NCI-H510A (cell line): ENCODE data around the gene PLXNA1.

ENCODE experiments used
- DNase-seq: peaks from one replicate; lab custom pipeline; 2025; lab: John Stamatoyannopoulos, UW

Gene PLXNA1

DNA sequence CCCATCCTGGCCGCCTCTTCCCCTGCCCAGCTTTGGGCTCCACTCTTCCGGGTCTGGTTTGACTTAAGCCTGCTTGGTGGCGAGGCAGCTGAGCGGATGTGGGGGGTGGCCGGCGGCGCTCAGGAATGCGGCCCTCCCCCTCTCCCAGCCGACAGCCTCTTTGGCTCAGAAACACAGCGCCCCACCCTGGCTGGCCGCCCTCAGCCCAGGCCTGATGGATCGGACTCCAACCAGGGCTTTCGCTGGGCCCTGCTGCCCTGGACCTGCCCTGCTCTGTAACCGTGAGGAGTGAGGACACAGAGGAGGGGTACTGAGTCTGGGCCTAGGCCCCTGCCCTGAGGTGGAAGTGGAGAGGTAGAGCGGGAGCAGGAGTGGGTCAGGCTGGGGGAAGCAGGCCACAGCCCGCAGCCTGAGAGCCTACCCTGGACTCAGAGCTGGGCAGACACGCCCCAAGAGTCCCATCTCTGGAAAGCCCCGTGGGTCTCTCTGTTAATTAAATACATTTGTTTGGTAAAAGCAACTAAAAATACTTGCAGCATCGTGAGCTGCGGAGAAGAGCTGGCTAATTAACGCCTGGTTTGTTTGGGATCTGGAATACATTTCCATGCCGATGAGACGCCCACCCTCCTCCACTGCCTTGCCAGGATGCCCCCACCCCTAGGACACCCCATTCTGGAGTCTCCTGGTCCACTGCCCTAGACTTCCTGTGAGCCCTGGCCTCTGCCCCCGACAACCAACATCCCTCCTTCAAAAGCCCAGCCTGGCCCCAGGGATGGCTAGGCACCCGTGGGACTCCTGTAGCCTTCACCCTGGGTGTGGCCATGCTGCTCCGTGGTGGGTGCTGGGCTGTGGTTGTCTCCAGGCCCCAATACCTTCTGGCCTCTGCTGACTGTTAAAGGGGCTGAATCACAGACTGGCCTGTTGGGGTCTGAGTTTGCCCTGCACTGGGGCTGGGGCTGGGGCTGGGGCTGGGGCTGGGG is 19.6 kb downstream of the PLXNA1 start:
- DNase-seq, result no peak

DNA sequence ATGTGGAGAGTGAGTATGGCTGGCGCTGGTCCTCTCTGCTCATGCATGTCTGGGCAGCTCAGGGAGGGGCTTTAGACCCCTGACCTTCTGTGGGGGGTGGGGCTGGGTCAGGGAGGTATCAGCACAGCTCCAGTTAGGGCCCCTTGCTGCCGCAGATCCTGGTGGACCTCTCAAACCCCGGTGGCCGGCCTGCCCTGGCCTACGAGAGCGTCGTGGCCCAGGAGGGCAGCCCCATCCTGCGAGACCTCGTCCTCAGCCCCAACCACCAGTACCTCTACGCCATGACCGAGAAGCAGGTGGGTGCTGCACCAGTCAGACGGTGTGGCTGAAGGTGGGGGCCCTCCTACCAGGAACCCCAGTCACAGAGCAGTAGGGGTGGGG is 20.2 kb downstream of the PLXNA1 start:
- no peak for DNase-seq

DNA sequence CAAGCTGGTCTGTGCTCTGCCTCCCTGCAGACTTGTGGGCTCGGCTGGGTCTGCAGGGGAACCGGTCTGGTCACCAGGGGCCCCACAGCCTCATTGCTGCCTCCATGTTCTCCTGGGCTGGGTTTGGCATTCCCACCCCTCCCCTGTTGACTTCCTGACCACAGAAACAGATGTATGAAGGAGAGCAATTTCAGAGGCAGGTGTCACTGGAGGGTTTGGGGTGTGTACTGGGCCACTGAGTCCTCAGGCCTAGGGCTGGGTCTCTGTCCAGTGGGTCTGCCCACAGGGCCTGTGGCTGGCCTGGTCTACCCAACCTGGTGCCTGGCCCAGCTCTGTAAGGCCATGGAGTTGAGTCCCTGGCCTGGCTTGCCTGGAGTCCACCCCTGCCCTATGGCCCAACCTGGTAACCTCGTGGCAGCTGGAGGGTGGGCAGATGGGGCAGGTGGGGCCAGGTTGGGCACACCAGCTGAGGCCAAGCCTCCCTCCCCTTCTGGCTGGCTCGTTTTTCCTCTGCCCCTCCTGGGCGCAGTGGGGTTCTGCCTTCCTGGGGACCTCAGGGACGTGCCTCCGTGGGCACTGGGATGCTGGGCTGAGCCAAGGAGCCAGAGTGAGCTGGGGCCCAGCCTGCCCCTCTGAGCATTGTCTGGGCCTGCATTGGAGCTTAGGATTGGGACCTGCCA is 20.8 kb downstream of the PLXNA1 start:
- no peak for DNase-seq

DNA sequence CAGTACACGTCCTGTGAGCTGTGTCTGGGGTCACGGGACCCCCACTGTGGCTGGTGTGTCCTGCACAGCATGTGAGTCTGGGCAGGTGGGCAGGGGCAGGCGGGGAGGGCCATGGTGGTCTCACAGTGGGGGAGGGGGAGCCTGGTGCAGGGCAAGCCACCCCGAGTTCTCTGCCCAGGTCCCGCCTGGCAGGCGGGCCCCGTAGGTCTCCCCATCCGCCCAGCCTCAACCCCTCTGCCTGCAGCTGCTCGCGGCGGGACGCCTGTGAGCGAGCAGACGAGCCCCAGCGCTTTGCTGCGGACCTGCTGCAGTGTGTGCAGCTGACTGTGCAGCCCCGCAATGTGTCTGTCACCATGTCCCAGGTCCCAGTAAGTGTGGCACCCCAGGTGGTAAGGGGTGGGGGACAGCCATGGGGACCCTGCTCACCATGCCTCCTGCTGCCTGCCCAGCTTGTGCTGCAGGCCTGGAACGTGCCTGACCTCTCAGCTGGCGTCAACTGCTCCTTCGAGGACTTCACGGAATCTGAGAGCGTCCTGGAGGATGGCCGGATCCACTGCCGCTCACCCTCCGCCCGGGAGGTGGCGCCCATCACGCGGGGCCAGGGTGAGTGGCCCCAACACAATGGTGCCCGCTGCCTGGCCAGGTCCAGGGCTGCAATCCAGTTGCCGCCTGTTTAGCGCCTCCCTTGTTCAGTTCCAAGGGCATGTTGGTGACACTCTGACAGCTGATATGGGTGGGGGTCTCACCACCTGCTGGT is 21.9 kb downstream of the PLXNA1 start:
- DNase-seq, result no peak

DNA sequence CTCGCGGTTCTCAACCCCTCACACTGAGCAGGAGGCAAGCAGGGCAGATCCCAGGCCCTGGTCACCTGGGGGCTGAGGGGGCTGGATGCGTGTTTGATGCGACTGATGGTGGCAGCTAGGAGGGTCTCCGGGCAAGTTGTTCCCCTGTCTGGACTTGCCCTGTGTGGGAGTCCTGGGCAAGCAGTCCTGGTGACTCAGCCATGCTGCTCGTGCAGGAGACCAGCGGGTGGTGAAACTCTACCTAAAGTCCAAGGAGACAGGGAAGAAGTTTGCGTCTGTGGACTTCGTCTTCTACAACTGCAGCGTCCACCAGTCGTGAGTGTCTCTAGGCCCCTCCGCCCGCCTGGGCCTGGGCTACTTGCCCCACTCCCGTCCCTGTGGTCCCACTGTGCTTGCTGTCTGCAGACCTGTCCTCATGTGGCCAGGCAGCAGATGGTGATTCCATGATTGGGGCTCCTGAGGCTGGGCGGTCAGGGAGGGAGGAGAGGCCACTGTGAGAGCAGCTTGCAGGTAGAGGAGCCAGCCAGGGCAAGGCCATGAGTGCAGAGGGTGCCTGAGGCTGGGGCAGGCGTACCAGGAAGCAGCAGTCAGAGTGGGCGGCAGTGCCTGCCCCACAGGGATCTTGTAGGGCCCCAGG is 23.1 kb downstream of the PLXNA1 start:
- DNase-seq, result no peak

DNA sequence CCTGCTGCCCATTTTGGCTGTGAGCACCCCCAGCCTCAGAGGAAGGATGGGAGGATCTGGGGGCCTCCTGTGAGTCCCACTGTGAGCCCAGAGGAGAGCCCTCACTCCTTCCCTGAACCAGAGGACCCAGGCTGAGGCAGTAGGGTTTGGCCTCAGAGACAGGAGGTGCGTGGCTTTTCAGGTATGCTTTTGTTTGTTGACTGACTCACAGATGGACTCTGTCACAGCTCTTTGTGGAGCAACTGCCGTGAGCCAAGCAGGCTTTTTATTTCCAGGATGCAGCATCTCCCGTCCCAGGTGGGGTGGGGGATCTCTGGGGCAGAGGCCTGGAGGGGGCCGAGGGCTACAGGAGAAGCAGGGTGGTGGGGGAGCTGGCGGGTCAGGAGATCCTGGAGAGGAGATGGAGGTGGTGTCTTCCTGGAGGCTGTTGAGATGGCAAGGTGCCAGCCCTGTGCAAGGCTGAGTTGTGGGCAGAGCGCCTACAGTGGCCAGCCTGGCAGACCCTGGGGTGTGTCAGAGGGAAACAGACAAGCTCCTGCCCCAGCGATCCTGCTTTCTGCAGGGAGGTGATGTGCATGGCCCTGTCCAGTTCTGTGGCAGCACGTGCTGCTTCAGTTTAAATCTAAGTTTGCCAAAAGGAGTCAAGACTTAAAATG is 24.0 kb downstream of the PLXNA1 start:
- DNase-seq, result no peak

DNA sequence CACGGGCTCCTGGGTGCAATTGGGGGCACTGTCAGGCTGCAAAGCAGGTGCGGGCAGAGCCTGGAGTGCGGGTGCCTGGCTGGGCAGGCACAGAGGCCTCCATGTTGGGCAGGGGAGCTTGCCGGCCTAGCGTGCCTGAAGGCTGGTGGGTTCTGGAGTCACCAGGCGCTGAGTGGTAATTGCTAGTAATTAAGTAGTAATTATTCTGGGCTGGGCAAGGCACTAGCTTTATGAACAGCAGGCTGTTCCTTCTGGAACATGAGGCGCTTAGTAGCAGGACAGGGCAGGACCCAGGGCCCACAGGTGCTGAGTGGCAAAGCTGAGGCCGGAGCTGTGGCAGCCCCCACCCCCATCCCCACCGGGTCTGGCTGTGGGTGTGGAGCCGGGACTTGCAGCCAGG is 25.3 kb downstream of the PLXNA1 start:
- no peak for DNase-seq

DNA sequence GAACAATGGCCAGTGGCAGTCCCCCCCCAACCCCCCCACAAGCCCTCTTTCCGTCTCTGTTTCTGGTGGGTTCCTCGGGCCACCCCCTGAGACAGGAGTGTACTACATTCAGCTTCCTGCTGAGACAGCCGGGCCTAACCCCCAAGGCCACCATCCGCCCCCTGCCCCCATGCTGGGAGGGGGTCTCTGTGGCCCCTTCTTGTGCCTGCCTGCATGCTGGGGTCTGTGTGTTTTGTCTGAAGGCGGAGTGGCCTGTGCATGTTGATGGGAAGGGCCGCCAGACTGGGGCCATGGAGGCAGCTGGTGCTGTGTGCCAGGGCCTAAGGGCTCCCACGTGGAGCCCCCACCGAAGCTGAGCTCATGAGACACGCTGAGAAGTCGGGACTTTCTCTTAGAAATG is 26.6 kb downstream of the PLXNA1 start:
- DNase-seq, result no peak

DNA sequence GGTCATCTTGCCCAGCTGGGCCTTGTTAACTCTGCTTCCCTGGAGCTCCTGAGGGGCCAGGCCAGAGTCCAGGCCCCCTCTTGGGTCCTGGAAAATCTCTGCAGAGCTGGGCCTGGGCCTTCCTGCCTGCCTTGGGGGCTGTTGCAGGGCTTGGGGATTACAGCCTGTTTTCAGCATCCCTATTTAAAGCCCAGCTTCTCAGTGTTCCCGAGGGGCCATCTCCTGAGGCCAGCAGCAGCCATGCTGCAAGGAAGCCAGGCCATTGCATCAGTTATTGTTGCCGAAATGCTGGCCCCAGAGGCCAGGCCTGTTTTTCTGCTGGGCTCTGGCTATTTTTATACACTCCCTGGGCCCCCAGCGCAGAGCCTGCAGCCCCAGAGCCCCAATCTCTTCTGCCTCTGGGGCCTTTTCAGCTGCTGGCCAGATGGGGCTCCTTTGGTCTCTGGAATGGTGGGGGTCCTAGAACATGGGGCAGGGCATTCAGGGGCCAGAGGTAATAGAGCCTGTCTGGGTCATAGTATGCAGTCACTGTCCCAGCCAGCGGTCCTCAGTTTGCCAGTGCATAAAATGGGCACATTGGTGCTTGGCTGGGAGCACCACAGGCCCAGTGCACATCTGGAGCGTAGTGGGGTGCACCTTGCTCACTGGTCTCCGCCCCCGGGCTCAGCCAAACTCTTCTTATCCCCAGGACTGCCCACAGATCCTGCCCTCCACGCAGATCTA is 28.5 kb downstream of the PLXNA1 start:
- no peak for DNase-seq

DNA sequence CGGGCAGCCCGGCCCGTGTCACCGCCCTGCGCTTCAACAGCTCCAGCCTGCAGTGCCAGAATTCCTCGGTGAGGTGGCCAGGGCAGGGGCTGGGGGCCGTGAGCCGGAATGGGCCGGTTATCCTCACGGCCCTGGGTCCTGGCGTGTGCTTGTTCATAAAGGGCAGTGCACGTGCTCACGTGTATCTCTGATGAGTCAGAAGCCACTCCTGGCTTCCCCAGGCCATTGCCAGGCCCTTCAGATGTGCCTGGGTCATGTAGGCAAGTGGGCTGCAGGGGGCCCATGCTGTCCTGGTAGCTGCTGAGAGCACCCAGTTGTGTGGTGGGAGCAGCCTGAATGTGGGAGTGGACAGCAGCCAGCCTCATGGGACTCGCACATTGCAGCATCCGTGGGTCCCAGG is 29.2 kb downstream of the PLXNA1 start:
- DNase-seq, result no peak

DNA sequence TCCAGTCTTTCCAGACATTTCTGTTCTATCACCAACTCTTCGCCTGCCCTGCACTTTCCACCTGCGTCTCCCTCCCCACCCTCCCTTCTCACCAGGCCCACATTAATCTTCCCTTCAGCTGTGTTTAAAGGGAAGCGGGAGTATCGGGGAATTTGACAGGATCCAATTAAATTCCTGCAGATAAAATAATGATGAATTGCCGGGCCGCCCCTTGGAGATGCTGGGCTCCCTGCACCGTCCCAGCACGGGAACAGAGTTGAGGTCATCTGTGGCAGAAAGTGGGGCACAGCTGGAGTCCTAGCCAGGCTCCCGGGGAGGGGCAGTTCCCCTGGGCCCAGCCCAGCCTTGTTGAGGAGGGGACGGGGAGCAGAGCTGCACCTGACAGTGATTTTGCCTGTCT is 30.3 kb downstream of the PLXNA1 start:
- DNase-seq, result no peak

DNA sequence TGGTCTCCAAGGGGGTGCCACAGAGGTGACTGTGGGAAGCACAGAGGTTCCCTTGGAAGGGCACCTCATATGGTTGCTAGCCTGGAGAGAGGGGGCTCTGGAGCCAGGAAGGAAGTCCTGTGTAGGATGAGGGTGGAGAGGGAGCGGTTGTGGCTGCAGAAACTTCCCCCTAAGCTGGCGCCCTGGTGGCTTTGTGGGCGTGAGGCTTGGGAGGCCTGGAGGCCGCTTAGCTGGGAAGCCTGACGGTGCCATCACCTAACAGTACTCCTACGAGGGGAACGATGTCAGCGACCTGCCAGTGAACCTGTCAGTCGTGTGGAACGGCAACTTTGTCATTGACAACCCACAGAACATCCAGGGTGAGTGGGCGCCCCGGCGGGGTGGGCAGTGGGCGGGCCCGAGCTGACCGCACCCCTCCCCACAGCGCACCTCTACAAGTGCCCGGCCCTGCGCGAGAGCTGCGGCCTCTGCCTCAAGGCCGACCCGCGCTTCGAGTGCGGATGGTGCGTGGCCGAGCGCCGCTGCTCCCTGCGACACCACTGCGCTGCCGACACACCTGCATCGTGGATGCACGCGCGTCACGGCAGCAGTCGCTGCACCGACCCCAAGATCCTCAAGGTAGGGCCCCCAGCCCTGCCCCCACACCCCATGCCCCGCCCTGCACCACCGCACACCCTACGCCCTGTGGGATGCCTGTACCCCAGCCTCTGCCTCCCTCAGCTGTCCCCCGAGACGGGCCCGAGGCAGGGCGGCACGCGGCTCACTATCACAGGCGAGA is 31.0 kb downstream of the PLXNA1 start:
- no peak for DNase-seq

DNA sequence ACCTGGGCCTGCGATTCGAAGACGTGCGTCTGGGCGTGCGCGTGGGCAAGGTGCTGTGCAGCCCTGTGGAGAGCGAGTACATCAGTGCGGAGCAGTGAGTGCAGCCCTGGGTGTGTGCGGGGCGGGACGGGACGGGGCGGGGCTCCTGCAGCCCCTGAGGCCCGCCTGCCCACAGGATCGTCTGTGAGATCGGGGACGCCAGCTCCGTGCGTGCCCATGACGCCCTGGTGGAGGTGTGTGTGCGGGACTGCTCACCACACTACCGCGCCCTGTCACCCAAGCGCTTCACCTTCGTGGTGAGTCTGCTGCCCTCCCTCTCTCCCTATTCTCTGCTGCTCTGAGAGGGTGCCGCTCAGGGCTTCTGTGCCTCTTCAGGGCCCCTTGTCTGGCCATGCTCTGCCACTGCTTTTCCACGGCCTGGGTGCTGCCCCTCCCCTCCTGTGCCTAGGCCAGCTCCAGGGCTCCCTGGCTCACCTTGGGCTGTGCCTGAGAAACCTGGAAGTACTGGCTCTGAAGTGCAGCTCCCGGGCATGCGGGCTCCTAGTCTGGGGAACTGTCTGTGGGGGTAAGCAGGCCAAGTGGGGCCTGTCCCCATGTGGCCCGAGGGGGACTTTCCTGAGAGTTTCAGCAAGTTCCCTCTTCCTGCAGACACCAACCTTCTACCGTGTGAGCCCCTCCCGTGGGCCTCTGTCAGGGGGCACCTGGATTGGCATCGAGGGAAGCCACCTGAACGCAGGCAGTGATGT is 31.8 kb downstream of the PLXNA1 start:
- no peak for DNase-seq

DNA sequence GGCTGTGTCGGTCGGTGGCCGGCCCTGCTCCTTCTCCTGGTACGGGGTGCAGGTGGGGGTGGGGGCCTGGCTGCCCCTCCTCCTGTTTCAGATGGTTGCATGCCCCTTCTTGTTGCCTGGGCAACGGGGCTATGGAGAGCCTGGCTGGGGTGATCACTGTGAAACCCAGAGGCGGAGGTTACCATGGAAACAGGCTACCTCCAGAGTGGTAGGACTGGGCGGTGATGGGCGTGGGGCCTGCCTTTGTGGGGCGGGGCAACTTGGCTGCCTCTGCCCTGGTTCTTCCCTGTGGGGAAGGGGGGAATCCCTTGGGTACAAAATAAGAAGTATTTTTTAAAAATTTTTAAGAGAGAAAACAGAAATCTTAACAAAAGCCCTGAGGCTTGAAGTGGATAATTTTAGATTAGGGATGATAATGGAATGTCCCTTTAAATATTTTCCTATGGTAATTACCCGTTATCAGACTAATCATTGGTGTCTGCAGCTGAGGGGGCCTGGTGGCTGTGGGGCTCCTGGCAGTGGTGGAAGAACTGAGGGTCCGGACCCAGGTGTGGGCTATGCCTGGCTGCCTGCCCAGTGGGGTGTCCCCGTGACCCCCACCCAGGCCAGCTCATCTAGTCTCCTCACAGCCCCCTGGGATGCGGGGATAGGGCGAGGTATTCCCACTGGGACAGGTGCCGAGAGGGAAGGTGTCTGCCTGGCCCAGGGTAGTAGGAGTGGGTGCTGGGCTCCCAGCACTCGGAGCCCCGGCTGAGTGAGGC is 32.5 kb downstream of the PLXNA1 start:
- no peak for DNase-seq

DNA sequence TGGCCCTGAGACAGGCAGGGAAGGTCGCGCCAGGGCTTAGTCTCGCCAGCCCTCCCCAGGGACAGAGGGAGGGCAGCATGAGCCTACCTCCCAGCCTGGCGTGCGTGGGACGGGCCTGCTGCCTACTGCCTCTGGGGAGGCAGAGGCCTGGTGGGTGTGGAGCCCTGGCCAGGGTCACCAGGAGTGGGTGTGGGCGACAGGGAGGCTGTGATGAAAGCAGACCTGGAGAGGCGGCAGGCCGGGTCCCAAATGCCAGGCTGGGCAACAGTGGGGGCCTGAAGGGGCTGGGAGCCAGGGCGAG is 33.1 kb downstream of the PLXNA1 start:
- no peak for DNase-seq

DNA sequence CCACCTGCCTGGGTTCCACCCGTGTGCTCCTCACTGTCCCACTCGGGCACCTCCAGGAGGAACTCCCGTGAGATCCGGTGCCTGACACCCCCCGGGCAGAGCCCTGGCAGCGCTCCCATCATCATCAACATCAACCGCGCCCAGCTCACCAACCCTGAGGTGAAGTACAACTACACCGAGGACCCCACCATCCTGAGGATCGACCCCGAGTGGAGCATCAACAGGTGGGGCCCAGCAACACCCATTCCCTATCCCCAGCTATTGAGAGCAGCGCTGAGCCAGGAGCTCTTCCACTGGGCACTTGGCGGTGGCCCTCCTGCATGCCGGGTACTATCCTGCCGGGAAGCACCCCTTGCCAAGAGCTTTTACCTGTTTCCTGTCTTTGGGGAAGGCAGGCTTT is 33.5 kb downstream of the PLXNA1 start:
- DNase-seq, result no peak

DNA sequence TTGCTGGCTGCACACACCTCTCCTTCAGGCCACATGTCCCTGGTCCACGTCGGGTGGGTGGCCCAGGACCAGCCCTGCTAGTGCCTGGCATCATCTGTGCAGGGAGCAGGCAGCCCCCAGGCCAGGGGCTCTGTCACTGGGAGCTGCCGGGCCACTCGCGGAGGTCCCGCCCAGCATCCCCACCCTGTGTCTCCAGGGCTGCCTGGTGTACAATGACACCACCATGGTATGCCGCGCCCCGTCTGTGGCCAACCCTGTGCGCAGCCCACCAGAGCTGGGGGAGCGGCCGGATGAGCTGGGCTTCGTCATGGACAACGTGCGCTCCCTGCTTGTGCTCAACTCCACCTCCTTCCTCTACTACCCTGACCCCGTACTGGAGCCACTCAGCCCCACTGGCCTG is 34.3 kb downstream of the PLXNA1 start:
- no peak for DNase-seq

DNA sequence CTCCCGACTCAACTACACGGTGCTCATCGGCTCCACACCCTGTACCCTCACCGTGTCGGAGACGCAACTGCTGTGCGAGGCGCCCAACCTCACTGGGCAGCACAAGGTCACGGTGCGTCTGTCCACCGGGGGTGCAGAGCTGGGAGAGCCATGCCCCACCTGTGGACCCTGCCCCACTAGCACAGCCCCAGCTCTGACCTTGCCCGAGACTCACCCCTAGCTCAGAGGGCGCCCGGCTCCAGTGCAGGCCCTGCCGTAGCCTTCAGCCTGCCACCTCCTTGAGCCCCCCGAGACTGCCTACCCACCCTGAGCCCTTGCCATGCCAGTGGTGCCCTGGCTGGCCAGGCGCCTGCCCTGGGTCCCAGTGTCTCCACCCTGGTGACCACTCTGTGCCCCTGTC is 34.9 kb downstream of the PLXNA1 start:
- DNase-seq, result no peak

DNA sequence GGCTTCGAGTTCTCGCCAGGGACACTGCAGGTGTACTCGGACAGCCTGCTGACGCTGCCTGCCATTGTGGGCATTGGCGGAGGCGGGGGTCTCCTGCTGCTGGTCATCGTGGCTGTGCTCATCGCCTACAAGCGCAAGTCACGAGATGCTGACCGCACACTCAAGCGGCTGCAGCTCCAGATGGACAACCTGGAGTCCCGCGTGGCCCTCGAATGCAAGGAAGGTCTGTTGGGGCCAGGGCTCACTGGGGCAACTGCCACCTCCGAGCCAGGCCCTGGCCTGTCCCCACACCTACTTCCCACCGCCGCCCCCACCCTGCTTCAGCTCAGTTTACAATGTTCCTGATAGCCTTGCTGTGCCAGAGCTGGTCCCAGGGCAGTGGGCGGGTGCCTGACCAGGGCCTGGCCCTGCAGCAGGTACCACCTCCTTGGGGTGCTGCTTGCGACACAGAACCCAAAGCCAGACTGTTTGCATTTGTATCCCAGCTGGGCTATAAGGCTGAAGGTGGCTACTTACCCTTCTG is 35.5 kb downstream of the PLXNA1 start:
- no peak for DNase-seq
